T-cell (primary cell): ENCODE measurements around the gene ARMCX6. TPM values are rescaled to one million over a fixed set of nuclear protein-coding genes. Genes with fewer than 3 reads are reported as not detected.
A peak's percentile ranks its signal among the peaks of the same experiment; 100 is the strongest.
"Not testable (repeated sequence)": the region's sequence is repeated elsewhere in the genome, so short reads cannot be mapped to it uniquely, and the experiment has no call there.

Source experiments
- ATAC-seq, 4 experiments: fragments of 200-7000 bp in 3 of 4; fragments of 150-1000 bp in 1 of 4; cut with Tn5 transposase; replicated peaks in 1 of 4; 1 replicate in 3 of 4; 2 replicates in 1 of 4; pipeline ENCODE4 v1.10.0; 2021; ENCODE audit warnings: moderate library complexity in 3 of 4, mild to moderate bottlenecking in 2 of 4, moderate number of reproducible peaks in 1 of 4
- CTCF ChIA-PET, 2 donors: fragments of 300-600 bp; sonication (Branson Sonifier 250); formaldehyde crosslinking; loops; one replicate each; lab custom pipeline; 2022; ENCODE audit warnings: antibody characterized with exemption in 2 of 2; lab: Charles Lee
- POLR2A ChIA-PET, 2 donors: fragments of 300-600 bp; sonication (Branson Sonifier 250); formaldehyde crosslinking; loops; one replicate each; lab custom pipeline; 2022; ENCODE audit warnings: antibody characterized with exemption in 2 of 2; lab: Charles Lee
- DNase-seq, 35 experiments: peaks; one replicate each; pipeline versions ENCODE4 v3.0.0 to v3.0.0-alpha.2; 2013 to 2023
- H3K27ac ChIP-seq: one replicate; pipeline ENCODE4 v1.5.1; 2013; ENCODE audit warnings: low read length
- H3K27me3 ChIP-seq, 2 experiments: replicated peaks in 1 of 2; 1 replicate in 1 of 2; 2 replicates in 1 of 2; pipeline versions ENCODE4 v1.6.1 to v1.7.0; 2013; ENCODE audit warnings: low read length in 1 of 2, mixed read lengths in 1 of 2; ENCODE audit not compliant: control insufficient read depth in 2 of 2, insufficient read depth in 2 of 2; ENCODE audit errors: extremely low read depth in 1 of 2
- H3K36me3 ChIP-seq, 2 donors: 1 replicate in 1 of 2; 2 replicates in 1 of 2; pipeline versions ENCODE4 v1.6.1 to v1.7.0; 2013; ENCODE audit warnings: low read length in 1 of 2; ENCODE audit not compliant: control insufficient read depth in 2 of 2, insufficient read depth in 1 of 2; ENCODE audit errors: extremely low read depth in 1 of 2
- H3K4me1 ChIP-seq, 2 experiments: 1 replicate in 1 of 2; 2 replicates in 1 of 2; pipeline versions ENCODE4 v1.6.1 to v1.7.0; 2013; ENCODE audit warnings: low read length in 2 of 2, mixed read lengths in 1 of 2; ENCODE audit not compliant: insufficient read depth in 2 of 2, control insufficient read depth in 1 of 2; ENCODE audit errors: extremely low read depth in 1 of 2
- H3K4me3 ChIP-seq, 2 donors: 1 replicate in 1 of 2; 2 replicates in 1 of 2; pipeline versions ENCODE4 v1.5.1 to v1.7.0; 2013; ENCODE audit warnings: mild to moderate bottlenecking in 2 of 2, low read length in 1 of 2, moderate library complexity in 1 of 2; ENCODE audit not compliant: control insufficient read depth in 1 of 2; ENCODE audit errors: extremely low read depth in 1 of 2
- H3K9me3 ChIP-seq: 2 replicates; pipeline ENCODE4 v1.7.0; 2013
- H3K27ac Mint-ChIP-seq, 2 donors: one replicate each; pipeline ENCODE4 v1.8.0; 2020 to 2021; ENCODE audit warnings: mild to moderate bottlenecking in 2 of 2, mixed read lengths in 2 of 2
- H3K27me3 Mint-ChIP-seq, 2 donors: one replicate each; pipeline ENCODE4 v1.8.0; 2021 to 2022; ENCODE audit warnings: mixed read lengths in 2 of 2
- H3K36me3 Mint-ChIP-seq: one replicate; pipeline ENCODE4 v1.8.0; 2021; ENCODE audit warnings: mixed read lengths
- H3K4me1 Mint-ChIP-seq, 3 donors: one replicate each; pipeline ENCODE4 v1.8.0; 2020 to 2022; ENCODE audit warnings: mixed read lengths in 3 of 3, mild to moderate bottlenecking in 1 of 3
- H3K4me3 Mint-ChIP-seq, 3 donors: one replicate each; pipeline ENCODE4 v1.8.0; 2020 to 2022; ENCODE audit warnings: mild to moderate bottlenecking in 3 of 3, mixed read lengths in 3 of 3, moderate library complexity in 3 of 3
- H3K9me3 Mint-ChIP-seq, 3 donors: one replicate each; pipeline ENCODE4 v1.8.0; 2020 to 2022; ENCODE audit warnings: mixed read lengths in 3 of 3
- WGBS: methylation state at CpG from one replicate; pipeline ENCODE4 v1.1.5; 2013; ENCODE audit warnings: missing lambda C conversion rate; ENCODE audit not compliant: insufficient coverage; 5-methylcytosine and 5-hydroxymethylcytosine counted together
- total RNA-seq, 35 experiments: library from RNA in 6 of 35; stranded (reverse) in 6 of 35; fragments of 120-200 nt in 1 of 35; gene quantifications; one replicate each; pipeline versions ENCODE4 v1.2.1 to v1.2.4 and lab custom pipeline; 2013 to 2026

Gene ARMCX6
- total RNA-seq, 5 donors from 2014 or later (not counting 1 experiment from before 2014, with no cell fraction given), result 31.6 to 46.1 (median 35.8) TPM

GRCh38 chrX:101602077-101602476 lies 15.7 kb downstream of the ARMCX6 start:
- Histone ChIP-seq H3K36me3 (no peaks in the 10 kb centered on the region), H3K4me1 (no peaks in the 10 kb centered on the region), H3K27ac (no peak overlapping the region), H3K9me3 (no peaks in the 10 kb centered on the region), H3K4me3 (no peak overlapping the region), H3K27me3 (no peaks in the 10 kb centered on the region)
- peaks cover 2 to 3% of the 10 kb centered on the region in 2 donors for H3K27me3 Mint-ChIP-seq
- no CpG with 5 or more reads among the region's 7 CpGs for WGBS
- no peaks in the 10 kb centered on the region for H3K9me3 Mint-ChIP-seq
- no peak overlapping the region for H3K4me3 Mint-ChIP-seq
- ChIA-PET CTCF (no interaction called here), POLR2A (no interaction called here)
- no peaks in the 10 kb centered on the region for H3K4me1 Mint-ChIP-seq
- no peak overlapping the region for H3K27ac Mint-ChIP-seq
- no peaks in the 10 kb centered on the region for H3K36me3 Mint-ChIP-seq
- DNase-seq, result no peak
- no peak for ATAC-seq

GRCh38 chrX:101599592-101599991 lies 18.2 kb downstream of the ARMCX6 start:
- H3K4me1 ChIP-seq, POLR2A ChIA-PET, H3K27ac ChIP-seq, H3K4me1 Mint-ChIP-seq, H3K9me3 ChIP-seq, H3K36me3 ChIP-seq, DNase-seq, H3K27ac Mint-ChIP-seq, ATAC-seq, CTCF ChIA-PET, H3K27me3 ChIP-seq, H3K36me3 Mint-ChIP-seq, H3K9me3 Mint-ChIP-seq, H3K4me3 ChIP-seq, H3K4me3 Mint-ChIP-seq: not testable (repeated sequence)
- no CpG with 5 or more reads among the region's 8 CpGs for WGBS
- peaks cover 14 to 16% of the 10 kb centered on the region in 2 donors for H3K27me3 Mint-ChIP-seq

GRCh38 chrX:101595739-101596419 lies 21.9 kb downstream of the ARMCX6 start:
- Mint-ChIP-seq H3K4me3 (no peak overlapping the region), H3K27ac (no peak overlapping the region), H3K27me3 (peaks cover 17 to 32% of the 10 kb centered on the region in 2 donors), H3K36me3 (no peaks in the 10 kb centered on the region), H3K4me1 (no peaks in the 10 kb centered on the region), H3K9me3 (no peaks in the 10 kb centered on the region)
- H3K27ac ChIP-seq, result no peak overlapping the region
- no peaks in the 10 kb centered on the region for H3K4me1 ChIP-seq
- no CpG with 5 or more reads among the region's 5 CpGs for WGBS
- no peaks in the 10 kb centered on the region for H3K9me3 ChIP-seq
- H3K36me3 ChIP-seq, result no peaks in the 10 kb centered on the region
- H3K27me3 ChIP-seq, result peaks cover 0 to 8% of the 10 kb centered on the region in 2 experiments
- ChIA-PET CTCF (no interaction called here), POLR2A (no interaction called here)
- peak in 20 of 35 experiments; percentile 0 to 76 (median 20) for DNase-seq
- ATAC-seq, result peak in 3 of 4 experiments; percentile 60 to 79 (median 76)
- no peak overlapping the region for H3K4me3 ChIP-seq

Other genes with a start within 250 kb of the ARMCX6 start
- 1 to 10 TPM; 1.6 to 9.5 (median 4.1) TPM for gene BTK, start 231.8 kb downstream of the ARMCX6 start, total RNA-seq
- 100 to 1,000 TPM; 183 to 509 (median 431) TPM for gene RPL36A, start 227.0 kb downstream of the ARMCX6 start, total RNA-seq
- 10 to 100 TPM; 11.3 to 22.5 (median 14.9) TPM for gene GLA, start 210.1 kb downstream of the ARMCX6 start, total RNA-seq
- gene HNRNPH2, start 209.8 kb downstream of the ARMCX6 start, total RNA-seq, result 10 to 100 TPM; 32.4 to 39.5 (median 36.0) TPM
- gene ARMCX4, start 132.5 kb downstream of the ARMCX6 start, total RNA-seq, result 10 to 100 TPM in 2 of 5 donors, 1 to 10 TPM in 3; 6.3 to 14.7 (median 9.4) TPM
- gene ARMCX1, start 67.5 kb downstream of the ARMCX6 start, total RNA-seq, result 1 to 10 TPM in 3 of 5 donors, under 1 TPM in 2; 0.72 to 1.5 (median 1.2) TPM
- 10 to 100 TPM; 29.6 to 53.9 (median 38.8) TPM for gene ARMCX3, start 5.2 kb upstream of the ARMCX6 start, total RNA-seq
- 1 to 10 TPM; 2.9 to 8.9 (median 6.6) TPM for gene ARMCX2, start 41.9 kb upstream of the ARMCX6 start, total RNA-seq